HG02763 (cell line): ENCODE data around the gene BAIAP2L2.
"Not testable (repeated sequence)": the region's sequence is repeated elsewhere in the genome, so short reads cannot be mapped to it uniquely, and the experiment has no call there.

Source experiments
- ATAC-seq: cut with Tn5 transposase; IDR thresholded peaks from one replicate; pipeline ENCODE4 v1.9.1; 2021; ENCODE audit warnings: mild to moderate bottlenecking, moderate library complexity; ENCODE audit not compliant: unreplicated experiment

Gene BAIAP2L2

DNA sequence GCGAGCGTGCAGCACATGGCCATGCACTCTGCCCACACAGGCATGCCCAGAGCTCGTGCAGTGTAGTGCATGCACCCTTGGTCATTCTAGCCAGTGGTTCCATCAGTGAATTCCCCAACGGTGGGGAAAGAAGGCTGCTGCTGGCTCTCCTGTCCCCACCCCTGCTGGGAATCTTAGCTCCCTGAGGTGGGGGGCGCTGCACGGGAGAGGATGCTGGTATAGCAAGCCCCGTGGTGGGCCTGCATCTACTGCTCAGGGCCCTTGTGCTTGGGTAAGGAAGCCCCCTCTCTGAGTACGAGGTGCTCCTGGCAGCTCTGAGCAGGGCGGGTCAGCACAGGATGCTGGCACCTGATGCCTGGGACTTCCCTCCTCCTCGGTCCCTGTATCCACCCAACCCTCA is 18.5 kb upstream of the BAIAP2L2 start:
- no peak for ATAC-seq

DNA sequence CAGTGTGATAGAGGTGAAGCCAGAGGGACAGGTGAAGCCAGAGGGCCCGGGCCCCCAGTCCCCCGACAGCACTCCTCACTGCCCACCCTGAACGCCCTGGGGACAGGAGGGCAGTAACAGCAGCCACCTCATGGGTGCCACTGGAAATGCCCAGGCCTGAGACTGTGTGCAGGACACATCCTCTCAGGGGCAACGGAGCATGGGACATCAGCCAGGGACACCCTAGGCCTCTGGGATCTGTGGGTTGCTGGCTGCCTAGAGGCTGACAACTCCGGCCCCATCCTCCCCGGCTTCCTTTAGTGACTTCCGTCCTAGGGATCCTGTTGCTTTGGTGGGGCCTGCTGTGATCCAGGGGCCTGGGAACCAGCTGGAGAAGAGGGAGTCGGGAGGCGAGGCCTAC is 17.4 kb upstream of the BAIAP2L2 start:
- ATAC-seq, result no peak

DNA sequence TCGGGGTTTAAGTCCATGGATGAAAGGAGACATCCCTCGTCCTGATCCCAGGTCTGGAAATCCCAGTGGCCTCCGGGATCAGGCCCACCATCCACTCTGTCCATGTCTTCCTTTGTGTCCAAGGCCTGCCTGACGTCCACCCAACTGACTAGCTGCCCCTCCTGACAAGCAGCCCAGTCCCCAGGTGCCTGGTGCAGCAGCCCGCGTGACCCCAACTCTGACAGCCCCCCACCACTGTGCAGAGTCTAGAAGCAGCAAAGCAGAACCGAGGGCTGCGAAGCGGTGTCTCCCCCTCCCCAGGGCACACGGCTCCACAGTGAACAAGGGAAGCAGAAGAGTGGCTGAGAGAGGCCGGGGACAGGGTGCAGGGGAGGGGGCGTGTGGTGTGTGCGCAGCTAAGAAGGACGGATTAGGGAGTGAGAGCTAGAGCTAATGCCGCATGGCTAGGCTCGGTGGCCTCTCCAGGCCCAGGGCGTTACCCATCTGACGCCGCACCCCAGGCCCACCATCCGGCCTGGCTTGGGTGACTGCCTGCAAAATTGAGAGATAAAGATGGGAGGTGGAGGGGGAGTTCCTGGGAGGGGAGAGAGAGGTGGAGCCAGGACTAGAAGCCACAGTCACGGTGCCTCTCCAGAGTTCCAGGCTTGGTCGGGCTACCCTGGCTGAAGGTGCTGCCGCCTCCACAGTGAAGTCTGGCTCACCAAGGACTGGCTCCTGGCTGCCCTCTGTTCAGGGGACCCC is 16.6 kb upstream of the BAIAP2L2 start:
- ATAC-seq, result no peak

GRCh38 chr22:38125751-38126201 is 15.3 kb upstream of the BAIAP2L2 start:
- no peak for ATAC-seq

GRCh38 chr22:38125038-38125610 is 14.6 kb upstream of the BAIAP2L2 start:
- ATAC-seq, result no peak

DNA sequence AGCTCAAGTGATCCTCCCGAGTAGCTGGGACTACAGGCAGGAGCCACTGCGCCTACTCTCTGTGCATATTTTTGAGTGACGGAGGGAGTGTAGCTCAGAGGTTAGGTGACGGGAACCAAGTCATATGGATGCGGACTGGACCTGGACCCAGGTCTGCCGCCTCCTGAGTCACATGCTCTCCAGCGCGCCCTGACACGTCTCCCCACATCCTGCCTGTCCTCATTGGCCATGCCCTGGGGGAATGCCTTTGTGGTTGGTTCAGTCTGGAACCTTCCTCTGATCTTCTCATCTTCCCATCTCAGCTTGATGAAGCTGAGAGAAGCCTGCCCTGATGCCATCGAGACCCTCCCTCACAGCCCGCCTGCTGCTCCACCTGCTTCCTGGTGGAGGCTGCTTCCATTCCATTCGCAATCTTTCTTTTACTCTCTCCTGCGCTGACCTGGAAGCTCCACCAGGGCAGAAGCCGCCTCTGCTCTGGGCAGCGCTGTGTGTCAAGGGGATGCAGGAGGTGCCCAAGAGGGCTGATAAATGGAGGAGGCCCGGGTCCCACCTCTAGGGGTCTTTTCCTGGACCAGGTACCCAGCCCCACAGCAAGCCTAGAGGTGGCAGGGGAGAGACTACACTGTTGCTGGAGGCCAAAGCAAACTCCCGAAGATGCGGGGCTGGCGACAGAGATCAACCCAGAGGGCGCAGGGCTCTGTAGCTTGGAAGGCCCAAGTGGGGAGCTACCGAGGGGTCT is 13.9 kb upstream of the BAIAP2L2 start:
- no peak for ATAC-seq

- ATAC-seq, result no peak
These were observed 12.1 kb upstream of the BAIAP2L2 start for GRCh38 chr22:38122616-38123015.

DNA sequence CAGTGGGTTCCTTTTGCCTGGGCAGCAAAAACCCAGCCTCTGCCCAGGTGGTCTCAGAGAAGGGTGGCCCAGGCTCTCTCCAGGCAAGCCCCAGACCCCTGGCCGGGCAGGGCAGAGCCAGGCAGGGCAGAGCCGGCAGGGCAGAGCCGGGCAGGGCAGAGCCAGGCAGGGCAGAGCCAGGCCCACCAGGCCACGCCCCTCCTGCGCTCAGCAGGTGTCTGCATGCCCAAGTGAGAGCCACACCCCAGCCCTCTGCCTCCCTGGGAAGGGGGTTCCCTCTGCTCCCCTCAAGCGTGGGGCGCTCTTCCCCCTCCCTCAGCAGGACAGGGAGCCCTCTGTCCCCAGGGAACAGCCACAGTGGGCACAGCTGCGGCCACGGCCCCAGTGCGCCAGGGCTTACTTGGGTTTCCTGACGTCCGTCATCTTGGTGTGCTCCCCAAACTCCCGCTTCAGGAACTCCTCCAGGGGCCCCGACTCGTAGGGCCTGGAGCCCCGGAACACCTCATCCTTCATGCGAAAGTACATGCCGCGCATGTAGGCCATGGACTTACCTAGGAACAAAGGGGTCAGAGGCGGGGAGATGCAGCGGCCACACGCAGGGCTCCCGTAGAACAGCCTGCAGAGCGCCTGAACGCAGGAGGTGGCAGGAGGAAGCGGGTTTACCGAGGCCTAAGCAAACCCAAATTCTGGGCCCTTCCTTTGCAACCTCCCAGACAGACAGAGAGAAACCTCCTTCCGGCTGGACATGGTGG is 10.1 kb upstream of the BAIAP2L2 start:
- ATAC-seq, result no peak

GRCh38 chr22:38118747-38119146 is 8.3 kb upstream of the BAIAP2L2 start:
- ATAC-seq, result not testable (repeated sequence)

GRCh38 chr22:38118182-38118581 is 7.7 kb upstream of the BAIAP2L2 start:
- no peak for ATAC-seq

GRCh38 chr22:38117556-38117955 is 7.1 kb upstream of the BAIAP2L2 start:
- not testable (repeated sequence) for ATAC-seq

DNA sequence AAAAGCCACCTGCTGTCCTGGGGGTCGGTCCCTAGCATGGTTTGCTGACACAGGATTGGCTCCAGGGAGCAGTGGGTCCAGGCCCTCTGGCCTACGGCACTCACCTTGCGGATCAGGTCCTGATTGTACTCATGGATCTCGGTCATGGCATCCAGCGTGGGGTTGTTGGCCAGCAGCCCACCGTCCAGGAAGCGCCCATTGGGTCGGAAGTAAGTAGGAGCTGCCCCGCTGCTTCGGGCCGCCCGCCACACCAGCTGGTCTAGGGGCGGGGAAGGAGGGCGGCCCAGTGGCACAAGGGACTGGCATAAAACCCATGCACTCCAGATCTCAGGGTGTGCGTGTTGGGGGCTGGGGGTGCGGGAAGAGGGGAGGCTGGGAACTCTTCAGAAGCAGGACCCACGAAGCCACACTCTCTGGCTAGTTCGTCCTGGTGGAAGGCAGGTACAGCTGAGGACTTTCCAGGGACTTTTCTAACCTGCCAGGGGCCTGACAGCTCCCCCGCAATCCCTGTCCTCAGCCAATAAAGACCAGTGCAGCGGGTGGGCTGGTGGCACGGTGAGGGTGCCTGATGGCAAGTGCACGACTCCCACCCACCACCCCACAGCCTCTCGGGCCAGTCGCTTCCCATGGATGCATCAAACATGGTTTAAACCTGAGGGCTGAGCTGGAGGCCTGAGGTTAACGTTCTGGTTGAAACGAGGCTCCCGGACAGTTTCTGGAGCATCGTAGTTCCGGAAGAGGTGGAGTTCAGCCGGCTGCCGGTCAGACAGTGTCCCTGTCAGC is 5.1 kb upstream of the BAIAP2L2 start:
- no peak for ATAC-seq

- no peak for ATAC-seq
These were observed 4.3 kb upstream of the BAIAP2L2 start for GRCh38 chr22:38114484-38115398.

- no peak for ATAC-seq
These were observed 1.9 kb upstream of the BAIAP2L2 start for GRCh38 chr22:38112381-38112780.

- ATAC-seq, result no peak
These were observed 1.5 kb upstream of the BAIAP2L2 start for GRCh38 chr22:38111925-38112355.

DNA sequence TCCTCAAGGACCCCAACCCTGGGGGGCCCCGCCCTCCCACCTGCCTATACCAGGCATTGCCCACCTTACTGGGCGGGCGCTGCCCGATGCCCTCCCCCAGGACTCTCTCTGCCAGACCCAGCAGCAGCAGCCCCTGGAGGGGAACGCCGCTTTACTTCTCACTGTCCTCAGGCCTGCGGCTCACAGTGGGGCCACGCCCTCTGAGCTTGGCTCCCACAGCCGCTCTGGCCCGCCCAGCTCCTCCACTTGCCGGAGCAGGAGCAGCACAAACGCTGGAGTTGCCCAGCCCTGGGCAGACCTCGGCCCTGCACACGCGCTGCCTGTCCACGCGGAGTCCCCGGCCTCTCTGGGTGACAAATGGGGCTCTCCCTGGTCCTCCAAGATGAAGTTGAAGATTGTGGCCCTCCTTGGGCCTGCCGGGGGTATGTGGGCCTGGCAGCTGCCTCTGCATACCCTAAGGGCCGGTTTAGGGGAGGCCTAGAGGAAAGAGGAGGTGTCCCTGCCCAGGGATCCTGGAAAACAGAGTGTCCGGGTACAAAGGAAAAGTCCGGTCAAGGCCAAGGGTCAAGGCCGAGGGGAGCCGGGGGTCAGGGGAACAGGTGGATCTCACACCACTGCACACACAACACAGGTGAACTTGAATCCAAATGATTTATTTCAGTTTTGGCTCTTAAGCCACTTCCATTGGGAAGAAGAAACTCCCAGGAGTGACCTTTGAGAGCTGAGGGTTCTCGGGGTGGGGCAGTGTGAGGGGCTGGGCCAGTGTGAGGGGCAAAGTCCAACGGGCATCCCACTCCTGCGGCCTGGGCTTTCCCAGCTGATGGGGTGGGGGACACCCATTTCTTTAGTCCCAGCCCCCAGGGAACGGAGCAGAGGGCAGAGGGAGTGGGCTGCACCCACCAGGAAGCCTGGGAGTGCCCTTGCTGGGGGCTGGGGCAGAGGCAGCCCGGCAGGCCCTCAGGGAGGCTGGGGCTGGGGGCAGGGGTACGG is 674 bp upstream of the BAIAP2L2 start:
- no peak for ATAC-seq

- no peak for ATAC-seq
These were observed 998 bp downstream of the BAIAP2L2 start for GRCh38 chr22:38109371-38110001.
